GM19043 (cell line): ENCODE data around the gene ZNF660.

Experiments
- ATAC-seq: cut with Tn5 transposase; IDR thresholded peaks from one replicate; pipeline ENCODE4 v1.9.1; 2021; ENCODE audit warnings: low read depth; ENCODE audit not compliant: unreplicated experiment

Gene ZNF660

GRCh38 chr3:44628716-44629115, 44.0 kb downstream of the ZNF660 start:
- ATAC-seq = no peak

- no peak for ATAC-seq
These were observed 47.4 kb downstream of the ZNF660 start for GRCh38 chr3:44632193-44632592.

GRCh38 chr3:44642337-44642736, 57.6 kb downstream of the ZNF660 start:
- no peak for ATAC-seq

- ATAC-seq = no peak
These were observed 58.3 kb downstream of the ZNF660 start for GRCh38 chr3:44643024-44643423.

GRCh38 chr3:44647771-44648170, 63.0 kb downstream of the ZNF660 start:
- ATAC-seq = no peak

- peak; percentile 98 for ATAC-seq
These were observed 63.9 kb downstream of the ZNF660 start, which contains the start of gene ZNF35 for GRCh38 chr3:44648564-44649229. Gene ZNF35, plus strand, starts transcription at chr3:44648732. Its CDS starts 2,336 bp downstream, at chr3:44651068.
